NCI-H128 (cell line): ENCODE data around the gene DUOX1.
"Not testable (repeated sequence)": the region's sequence is repeated elsewhere in the genome, so short reads cannot be mapped to it uniquely, and the experiment has no call there.

Experiments used
- DNase-seq: peaks from one replicate; lab custom pipeline; 2025; ENCODE audit not compliant: unreplicated experiment; lab: John Stamatoyannopoulos, UW

DUOX1 gene

DNA sequence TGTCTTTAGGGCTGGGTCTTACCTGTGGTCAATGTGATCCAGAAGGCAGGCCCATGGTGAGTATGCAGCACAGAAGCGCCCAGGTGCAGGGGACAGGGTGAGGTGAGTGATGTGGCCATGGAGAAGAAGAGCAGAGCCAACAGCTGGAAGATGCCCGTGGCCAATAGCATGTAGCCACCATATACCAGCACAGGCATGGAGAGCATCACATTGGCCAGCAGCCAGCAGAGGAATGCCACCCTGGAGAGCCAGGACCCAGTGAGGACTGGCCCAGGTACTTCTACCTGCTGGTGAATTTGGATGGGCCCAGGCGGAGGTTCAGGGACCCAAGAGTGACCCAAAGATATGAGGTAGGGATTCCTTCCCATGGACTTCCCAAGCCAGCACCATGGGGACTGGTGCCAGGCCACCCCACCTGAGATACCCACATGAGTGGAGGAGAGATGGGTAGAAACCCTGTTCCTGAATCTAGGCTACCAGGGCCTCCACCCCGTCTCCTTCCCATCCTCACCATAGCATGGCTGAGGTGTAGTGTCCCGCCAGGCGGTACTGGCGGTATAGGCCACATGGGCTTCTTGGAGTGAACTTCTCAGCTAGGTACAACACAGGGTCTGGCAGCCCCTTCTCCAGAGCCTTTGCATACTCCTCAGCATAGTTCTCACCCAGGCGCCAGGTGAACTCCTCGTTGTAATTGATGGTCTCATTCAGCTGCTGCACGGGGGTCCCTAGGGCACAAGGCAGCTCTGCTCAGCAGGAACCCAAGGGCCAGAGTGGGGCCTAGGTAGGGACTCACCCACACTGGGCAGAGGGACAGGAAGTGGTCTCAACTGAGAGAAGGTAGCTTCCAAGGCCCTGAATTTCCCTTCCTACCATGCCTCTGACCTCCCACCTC is 9.5 kb upstream of the DUOX1 start:
- DNase-seq, result no peak

DNA sequence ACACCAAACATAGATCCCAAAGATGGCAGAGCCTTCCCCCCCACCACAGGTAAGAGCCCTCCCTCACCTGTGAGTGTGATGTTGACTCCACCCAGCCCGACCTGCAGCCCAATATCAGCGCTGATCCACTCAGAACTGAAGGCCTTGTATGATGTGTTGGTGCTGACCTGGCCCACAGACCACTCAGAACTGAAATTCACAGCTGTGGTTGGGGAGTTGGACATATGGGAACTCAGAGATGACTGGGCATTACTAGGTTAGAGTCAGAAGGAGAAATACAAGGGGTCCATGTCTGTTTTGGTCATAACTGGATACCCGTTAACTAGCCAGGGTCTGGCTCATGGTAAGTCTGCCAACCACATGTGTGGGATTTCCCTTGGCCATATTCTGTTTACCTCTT is 8.8 kb upstream of the DUOX1 start:
- no peak for DNase-seq

DNA sequence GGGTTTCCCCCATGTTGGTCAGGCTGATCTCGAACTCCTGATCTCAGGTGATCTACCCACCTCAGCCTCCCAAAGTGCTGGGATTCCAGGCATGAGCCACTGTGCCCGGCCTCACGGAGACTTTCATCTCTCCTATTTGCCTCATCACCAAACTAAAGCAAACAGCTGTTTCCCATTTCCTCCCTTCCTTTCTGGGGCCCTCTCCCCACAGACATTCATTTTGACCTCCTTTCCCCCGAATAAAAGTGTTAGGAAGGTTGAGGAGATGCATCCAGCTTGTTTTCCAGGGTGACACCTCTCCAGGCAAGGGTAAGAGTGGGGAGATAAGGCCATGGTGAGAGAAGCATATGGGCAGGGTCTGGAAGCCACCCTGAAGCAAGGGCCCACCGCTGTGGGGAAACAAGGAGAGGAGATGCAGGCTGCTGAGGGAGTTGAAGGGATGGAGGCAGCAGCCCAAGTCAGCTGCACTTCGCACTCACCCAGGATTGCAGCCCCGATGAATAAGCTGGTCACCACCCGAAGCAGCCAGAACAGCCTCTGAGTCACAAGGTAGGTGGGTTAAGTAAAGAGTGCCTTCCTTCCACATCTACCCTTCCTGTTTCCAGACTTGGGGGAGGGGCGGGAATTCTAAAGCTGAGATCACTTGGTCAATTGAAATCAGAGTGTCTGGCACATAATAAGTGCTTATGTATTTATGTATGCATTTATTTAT is 7.9 kb upstream of the DUOX1 start:
- no peak for DNase-seq

DNA sequence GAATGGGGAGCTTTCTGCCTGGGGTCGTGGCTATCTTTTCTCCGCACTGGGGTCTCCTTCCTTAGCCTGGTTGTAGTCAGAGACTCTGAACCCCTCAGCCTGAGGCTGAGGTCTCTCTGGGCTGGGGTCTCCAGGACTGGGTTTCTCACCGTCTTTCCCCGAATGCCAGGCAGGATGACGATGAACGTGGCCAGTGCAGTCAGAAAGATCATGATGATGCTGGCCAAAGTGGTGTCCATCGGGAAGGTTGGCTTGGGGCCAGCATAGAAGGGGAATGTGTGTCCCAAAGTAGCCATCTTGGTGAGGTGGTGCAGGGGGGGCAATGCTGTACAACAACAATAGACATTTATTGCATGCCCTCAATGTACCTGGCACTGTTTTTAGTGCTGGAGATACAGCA is 7.1 kb upstream of the DUOX1 start:
- no peak for DNase-seq

DNA sequence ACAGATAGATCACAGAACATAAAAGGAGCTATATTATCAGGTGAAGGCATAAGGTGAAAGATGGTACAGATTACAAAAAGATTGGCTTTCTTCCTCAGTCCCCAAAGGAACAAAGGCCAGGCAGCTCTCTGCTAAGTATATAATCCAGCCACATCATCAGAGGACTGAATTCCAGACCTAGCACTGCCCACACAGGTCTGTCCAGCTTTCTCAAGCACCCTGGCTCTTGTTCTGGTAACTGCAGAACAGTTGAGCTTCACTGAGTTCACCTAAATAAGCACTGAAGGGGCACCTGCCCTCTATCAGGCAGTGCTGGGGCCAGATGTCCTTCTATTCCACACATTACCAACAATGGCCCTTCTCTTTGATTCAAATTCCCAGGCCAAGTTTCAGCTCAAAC is 6.4 kb upstream of the DUOX1 start:
- DNase-seq, result no peak

DNA sequence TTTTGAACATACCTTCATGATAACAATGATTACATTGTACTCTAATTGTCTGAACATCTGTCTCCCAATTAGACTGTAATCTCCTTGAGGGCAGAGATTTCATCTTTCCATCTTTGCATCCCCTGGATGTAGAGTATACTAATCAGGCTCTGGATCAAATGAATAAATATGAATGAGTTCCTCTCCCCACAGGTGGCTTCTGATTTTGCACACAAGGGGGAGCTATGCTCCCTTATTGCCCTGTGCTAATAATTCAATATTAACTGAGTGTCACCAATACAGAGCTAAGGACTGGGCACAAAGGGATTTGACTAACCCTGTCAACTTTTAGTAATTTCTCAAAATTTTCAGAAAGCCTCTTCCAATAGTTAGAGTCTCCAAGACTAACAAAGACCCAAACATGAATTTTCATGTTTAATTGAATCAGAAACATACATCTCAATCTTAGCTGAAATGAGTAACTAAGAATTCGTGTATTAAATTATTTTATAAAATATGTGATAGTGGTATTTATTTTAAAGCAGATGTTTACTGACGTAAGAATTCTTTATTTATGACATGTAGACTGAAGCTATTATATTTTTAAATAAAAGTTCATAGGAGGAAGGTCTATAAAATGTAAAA is 3.1 kb upstream of the DUOX1 start:
- no peak for DNase-seq

DNA sequence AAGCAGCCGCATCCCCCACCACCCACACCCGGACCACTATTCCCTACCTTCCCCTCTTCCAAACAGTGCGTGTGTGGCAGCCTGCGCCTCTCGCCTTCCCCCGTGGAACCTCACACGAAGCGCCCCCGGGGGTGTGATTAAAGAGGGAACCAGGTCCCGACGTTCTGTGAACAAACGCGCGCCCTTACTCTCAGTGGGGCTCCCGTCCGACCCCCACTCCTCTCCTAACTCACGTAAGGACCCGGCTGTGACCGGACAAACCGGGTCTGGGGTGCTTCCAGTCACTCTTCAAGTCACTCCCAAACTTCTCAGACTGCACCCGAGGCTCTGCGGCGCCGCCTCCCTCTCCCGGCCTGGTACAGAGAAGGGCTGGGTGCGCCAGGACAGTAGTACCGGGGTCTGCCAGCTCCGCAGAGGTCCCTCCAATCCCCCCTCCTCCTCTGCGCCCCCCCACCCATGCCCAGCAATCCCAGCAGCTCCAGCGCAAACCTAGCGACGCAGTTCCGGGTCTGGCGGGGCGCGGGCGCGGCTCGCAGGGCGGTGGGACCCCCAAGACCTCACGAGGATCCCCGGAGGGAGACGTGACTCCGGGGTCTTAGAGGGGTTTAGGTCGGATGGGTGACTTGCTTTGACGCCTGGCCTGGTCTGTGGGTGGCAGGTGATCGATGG is 689 bp upstream of the DUOX1 start:
- DNase-seq, result no peak

DNA sequence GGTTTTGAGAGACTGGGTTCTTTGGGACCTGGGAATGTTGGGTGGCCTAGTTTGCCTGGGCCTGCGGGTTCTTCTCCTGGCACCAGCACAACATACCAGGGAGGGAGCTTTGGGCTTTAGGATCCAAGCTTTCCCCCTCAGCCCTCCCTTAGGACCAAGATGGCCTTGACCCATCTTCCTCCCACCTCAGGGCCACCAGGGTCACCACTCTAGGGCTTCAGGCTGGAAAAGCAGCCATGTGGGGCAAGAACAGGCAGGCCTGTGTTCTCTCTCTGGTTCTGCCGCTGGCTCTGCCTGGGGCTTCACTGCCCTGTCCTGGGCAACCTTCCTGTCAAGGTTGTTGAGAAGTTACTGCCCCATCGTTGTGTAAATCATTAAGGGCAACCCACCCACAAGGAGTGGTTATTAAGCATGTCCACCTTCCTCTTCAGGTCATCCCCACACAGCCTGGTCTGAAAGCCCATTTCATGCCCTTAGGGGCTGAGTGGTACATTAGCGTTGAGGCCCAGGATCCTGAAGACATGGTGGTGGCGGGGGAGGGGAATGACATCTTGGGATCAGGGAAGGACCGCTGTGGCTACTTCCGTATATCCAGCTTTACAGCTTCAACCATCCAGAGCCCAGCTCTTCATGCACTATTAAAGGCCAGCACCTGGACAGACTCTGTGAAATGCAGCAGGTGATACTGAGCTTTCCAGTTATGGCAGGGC is 652 bp downstream of the DUOX1 start:
- no peak for DNase-seq

DNA sequence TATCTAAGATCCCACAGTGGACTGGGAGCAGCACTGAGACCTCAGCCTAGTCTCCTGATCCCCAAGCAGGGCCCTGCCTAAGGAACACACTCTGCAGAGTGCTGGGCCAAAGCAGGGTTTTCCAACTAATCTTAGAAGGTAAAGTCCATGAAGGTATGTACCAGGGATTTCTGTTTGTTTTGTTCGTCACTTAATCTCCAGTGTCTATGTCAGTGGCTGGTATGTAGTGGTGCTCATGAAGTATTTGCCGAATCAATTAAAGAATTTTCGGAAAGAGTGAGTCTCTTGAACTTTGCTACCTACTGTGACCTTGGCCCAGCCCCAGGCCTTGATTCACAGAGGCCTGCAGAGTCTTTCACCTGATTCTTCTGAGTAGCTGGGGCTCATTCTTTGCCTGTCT is 1.7 kb downstream of the DUOX1 start:
- DNase-seq, result no peak

DNA sequence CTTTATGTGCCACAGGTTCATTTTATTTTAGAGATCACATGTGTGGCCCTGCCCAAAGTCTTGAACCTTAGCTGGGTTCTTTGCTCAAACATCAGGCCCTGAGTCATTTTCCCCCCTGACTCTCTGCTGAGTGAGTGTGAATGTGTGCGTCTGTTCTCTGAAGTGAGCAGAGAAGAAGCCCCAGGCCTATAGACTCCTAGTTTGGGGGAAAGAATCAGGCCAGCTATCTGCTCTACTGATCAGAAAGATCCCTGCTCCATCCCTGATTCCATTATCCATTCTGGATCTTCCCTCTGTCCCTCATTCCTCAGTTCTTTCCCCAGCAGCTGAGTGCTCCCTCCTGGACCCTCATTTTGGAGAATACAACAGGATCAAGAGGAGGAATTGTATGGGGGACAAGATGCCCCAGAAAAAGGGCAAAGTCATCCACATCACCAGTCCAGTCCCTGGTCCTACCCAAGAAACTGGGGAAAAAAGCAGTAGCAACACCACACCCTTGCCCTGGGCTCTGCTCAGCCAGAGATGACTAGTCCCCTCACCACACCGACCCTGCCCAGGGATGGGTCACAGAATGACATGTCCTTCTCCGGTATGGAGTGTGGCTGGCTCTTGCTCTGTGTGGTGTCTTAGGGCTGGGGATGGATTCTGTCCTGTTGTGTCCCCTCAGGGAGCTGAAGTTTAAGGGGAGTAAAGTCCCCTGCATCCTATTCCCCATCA is 3.2 kb downstream of the DUOX1 start:
- no peak for DNase-seq

DNA sequence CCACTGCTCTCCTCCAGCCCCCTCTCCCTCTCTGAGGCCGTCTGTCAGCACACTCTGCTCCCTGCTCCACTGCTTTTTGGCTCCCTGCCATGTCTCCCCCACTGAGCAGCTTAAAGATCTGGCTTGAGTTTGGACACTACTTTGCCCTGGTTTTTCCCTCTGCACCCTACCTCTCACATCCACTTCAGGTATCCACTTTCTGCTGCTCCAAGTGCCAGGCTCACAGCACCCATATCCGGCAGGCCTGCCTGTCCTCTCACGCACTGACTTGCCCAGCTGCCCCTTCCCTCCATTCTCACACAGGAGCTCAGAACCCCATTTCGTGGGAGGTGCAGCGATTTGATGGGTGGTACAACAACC is 3.7 kb downstream of the DUOX1 start:
- no peak for DNase-seq

DNA sequence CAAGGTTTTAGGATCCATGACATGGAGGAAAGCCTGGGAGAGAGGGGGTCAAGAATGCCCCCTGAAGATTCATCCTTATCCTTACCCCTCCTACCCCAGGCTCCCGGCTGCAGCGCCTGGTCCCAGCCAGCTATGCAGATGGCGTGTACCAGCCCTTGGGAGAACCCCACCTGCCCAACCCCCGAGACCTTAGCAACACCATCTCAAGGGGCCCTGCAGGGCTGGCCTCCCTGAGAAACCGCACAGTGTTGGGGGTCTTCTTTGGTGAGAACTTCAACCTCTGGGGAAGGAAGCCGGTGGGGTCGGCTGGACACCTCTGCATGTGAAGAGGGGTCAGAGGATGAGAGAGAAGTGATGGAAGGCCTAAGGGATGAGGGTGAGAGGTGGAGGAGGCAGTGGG is 4.3 kb downstream of the DUOX1 start:
- DNase-seq, result no peak

DNA sequence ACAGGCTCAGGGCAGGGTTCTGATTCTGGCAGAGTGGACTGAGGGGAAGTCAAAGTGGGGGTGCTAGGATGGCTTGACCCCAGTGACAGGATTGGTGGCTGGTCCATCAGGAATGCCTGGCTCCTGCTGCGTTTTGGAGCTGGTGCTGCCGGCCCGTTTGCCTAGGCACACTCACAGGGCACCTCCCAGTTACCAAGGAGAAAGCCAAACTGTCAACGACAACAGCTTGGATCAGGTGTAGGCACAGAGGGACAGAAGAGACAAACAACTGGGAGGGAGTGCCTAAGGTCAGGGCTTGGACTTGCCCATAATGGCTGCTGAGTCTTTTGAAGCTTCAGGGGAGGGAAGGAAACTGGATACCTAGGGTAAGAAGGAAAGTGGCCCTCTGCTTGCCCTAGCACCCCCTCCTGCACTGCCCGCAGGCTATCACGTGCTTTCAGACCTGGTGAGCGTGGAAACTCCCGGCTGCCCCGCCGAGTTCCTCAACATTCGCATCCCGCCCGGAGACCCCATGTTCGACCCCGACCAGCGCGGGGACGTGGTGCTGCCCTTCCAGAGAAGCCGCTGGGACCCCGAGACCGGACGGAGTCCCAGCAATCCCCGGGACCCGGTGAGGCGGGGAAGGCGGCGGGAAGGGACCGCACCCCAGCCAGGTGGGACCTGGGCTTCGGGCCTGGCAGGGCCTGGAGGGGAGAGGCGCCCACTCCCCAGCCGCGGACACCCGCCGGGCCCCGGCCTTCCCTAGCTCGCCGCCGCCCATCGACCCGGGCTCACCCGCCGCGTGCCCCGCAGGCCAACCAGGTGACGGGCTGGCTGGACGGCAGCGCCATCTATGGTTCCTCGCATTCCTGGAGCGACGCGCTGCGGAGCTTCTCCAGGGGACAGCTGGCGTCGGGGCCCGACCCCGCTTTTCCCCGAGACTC is 5.1 kb downstream of the DUOX1 start:
- no peak for DNase-seq

DNA sequence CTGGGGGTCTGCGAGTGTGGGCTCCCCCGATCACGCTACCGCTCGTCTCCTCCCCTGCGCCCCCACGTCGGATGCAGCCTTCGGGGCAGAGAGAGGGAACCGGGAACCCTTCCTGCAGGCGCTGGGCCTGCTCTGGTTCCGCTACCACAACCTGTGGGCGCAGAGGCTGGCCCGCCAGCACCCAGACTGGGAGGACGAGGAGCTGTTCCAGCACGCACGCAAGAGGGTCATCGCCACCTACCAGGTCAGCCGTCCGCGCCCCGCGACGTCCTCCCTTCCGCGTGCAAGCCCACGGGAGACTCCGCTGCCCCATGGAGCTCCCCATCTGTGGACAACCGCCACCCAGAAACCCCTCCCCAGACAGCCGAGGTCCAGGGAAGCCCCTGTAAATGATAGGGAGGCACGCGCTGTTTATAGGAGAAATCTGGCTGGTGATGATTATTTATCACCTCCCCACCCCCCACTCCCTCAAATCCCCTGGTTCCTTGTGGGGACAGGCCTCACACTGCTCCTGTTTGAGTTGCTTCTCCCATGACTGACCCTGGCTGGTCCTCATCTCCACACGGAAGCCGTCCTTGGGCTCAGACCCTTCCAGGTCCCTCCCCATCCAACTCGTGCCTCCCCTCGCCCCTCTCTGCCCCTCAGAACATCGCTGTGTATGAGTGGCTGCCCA is 6.0 kb downstream of the DUOX1 start:
- DNase-seq, result not testable (repeated sequence)

DNA sequence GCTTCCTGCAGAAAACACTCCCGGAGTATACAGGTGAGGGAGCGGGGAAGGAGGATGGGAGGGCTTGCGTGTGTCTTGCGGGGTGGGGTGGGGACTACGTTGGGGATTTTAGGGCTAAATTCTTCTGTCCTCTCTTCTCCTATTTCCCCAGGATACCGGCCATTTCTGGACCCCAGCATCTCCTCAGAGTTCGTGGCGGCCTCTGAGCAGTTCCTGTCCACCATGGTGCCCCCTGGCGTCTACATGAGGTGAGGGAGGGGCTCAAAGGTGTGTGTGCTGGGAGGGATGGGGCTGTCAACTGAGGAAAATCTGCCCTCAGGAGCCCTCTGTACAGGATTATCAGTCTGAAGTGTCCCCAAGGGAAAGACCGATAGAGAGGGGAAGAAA is 6.6 kb downstream of the DUOX1 start:
- no peak for DNase-seq

DNA sequence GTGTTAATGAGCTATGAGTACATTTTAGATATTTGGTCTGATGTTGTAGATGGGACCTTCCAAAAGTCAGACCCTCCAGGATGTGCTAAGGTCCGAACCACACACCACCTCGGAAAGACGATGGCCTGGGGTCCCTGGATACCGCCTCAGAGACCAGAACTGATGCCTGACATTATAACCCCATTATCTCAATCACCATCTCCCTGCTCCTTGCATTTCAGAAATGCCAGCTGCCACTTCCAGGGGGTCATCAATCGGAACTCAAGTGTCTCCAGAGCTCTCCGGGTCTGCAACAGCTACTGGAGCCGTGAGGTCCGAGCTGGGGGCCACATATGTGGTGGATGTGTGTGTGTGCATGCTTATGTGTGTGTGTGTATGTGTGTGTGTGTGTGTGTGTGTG is 7.9 kb downstream of the DUOX1 start:
- DNase-seq, result no peak

DNA sequence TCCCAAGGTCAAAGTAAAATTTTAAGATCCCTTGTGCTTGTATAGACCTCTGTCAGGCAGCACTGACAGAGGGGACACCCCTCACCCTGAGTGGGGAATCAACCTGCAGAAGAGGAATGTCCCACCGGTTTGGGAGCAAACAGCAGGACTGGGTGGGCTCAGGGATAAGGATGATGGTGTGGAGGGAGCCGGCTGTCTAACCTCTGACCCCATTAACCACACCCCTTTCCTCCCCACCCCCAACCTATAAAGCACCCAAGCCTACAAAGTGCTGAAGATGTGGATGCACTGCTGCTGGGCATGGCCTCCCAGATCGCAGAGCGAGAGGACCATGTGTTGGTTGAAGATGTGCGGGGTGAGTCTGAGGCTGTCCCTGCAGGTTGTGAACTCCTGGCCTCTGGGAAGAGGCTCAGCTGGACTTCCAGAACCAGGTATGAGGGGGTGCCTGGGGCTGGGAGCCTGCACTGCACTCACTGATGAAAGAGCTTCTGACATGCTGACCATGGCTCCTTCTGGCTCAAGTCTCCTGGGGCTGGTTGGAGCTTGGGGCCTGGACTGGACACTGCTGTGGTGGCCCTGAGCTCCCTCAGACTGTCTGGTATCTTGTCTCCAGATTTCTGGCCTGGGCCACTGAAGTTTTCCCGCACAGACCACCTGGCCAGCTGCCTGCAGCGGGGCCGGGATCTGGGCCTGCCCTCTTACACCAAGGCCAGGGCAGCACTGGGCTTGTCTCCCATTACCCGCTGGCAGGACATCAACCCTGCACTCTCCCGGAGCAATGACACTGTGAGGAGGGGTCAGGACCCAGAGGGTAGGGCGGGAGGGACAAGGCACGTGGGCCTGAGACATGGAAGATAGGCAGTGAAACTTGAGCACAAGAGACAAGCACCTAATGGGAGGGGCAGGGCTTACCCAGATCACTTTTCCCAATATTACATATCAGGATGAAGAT is 9.3 kb downstream of the DUOX1 start:
- DNase-seq, result no peak

DNA sequence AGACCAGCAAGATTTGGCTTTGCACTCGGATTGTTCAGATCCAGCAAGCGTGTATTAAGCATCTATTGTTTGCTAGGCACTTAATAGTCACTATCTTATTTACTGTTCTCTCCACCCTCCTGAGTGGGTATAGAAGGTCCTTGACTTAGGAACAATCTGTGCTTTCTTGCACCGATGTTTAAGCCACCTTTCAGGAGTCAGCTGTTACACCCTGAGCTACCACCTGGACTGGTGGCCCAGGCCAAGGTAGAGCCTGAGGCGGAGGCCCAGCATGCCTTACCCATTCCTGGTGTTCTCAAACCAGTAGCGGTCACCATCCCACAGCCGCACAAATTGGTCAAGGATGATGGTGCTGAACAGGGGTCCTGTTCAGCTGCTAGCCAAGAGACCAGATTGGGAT is 10.0 kb downstream of the DUOX1 start:
- no peak for DNase-seq
